IMR-90 (cell line): ENCODE data around the gene TBC1D22A. TPM values are rescaled to one million over a fixed set of nuclear protein-coding genes. Genes with fewer than 3 reads are reported as not detected.

Experiments
- ATAC-seq: fragments of 200-7000 bp; cut with Tn5 transposase; 2 replicates; pipeline ENCODE4 v1.9.1; 2020; ENCODE audit warnings: low read depth, mild to moderate bottlenecking, moderate library complexity
- BruUV-seq: library from RNA; stranded (reverse); fragments of 400-500 nt; replicated peaks from 2 replicates; lab custom pipeline; 2021; lab: Mats Ljungman, UMichigan
- CTCF ChIA-PET: fragments of 300-600 bp; formaldehyde crosslinking; extraction: SDS; loops from one replicate; lab custom pipeline; 2021; ENCODE audit warnings: antibody characterized with exemption; lab: Yijun Ruan, JAX
- POLR2A ChIA-PET: fragments of 300-600 bp; sonication (Branson Sonifier 250); formaldehyde crosslinking; loops from one replicate; lab custom pipeline; 2022; ENCODE audit warnings: antibody characterized with exemption; ENCODE audit not compliant: unreplicated experiment; lab: Charles Lee
- DNase-seq: peaks from one replicate; pipeline ENCODE4 v3.0.0; 2013
- H2AFZ ChIP-seq: replicated peaks from 2 replicates; pipeline ENCODE3; 2013; ENCODE audit warnings: low read length, mild to moderate bottlenecking; ENCODE audit not compliant: poor library complexity
- H2AK5ac ChIP-seq: 2 replicates; pipeline ENCODE4 v1.6.1; 2013; ENCODE audit warnings: low read depth, low read length, inconsistent platforms
- H2AK9ac ChIP-seq: replicated peaks from 2 replicates; pipeline ENCODE3; 2013; ENCODE audit warnings: mild to moderate bottlenecking, low read depth, low read length, moderate library complexity; ENCODE audit not compliant: poor library complexity
- H2BK120ac ChIP-seq: 2 replicates; pipeline ENCODE4 v1.6.1; 2013; ENCODE audit warnings: low read depth, low read length, inconsistent platforms
- H2BK15ac ChIP-seq: 3 replicates; pipeline ENCODE4 v1.6.1; 2013; ENCODE audit warnings: low read depth, low read length, inconsistent platforms
- H2BK20ac ChIP-seq: 2 replicates; pipeline ENCODE4 v1.6.1; 2013; ENCODE audit warnings: low read depth, mild to moderate bottlenecking, inconsistent platforms, low read length, moderate library complexity
- H2BK5ac ChIP-seq: 2 replicates; pipeline ENCODE4 v1.6.1; 2013; ENCODE audit warnings: mild to moderate bottlenecking, low read depth, low read length, inconsistent platforms; ENCODE audit not compliant: poor library complexity, severe bottlenecking
- H3K14ac ChIP-seq: replicated peaks from 2 replicates; pipeline ENCODE4 v1.6.1; 2013; ENCODE audit warnings: low read depth, low read length, inconsistent platforms
- H3K18ac ChIP-seq: 2 replicates; pipeline ENCODE4 v1.6.1; 2013; ENCODE audit warnings: low read depth, low read length, control low read depth
- H3K23ac ChIP-seq: 2 replicates; pipeline ENCODE4 v1.6.1; 2013; ENCODE audit warnings: low read depth, low read length, inconsistent platforms
- H3K27ac ChIP-seq: 2 replicates; pipeline ENCODE4 v1.5.1; 2013; ENCODE audit warnings: mild to moderate bottlenecking, control low read depth, low read length; ENCODE audit not compliant: insufficient read depth
- H3K27me3 ChIP-seq: 2 replicates; pipeline ENCODE4 v1.6.1; 2013; ENCODE audit warnings: low read length; ENCODE audit not compliant: control insufficient read depth, insufficient read depth
- H3K36me3 ChIP-seq: 2 replicates; pipeline ENCODE4 v1.6.1; 2013; ENCODE audit warnings: low read length, mixed read lengths; ENCODE audit not compliant: control insufficient read depth, insufficient read depth
- H3K4ac ChIP-seq: 2 replicates; pipeline ENCODE4 v1.6.1; 2013; ENCODE audit warnings: low read depth, low read length, inconsistent platforms
- H3K4me1 ChIP-seq: 2 replicates; pipeline ENCODE4 v1.6.1; 2013; ENCODE audit warnings: low read length, mixed read lengths; ENCODE audit not compliant: control insufficient read depth, insufficient read depth
- H3K4me2 ChIP-seq: 2 replicates; pipeline ENCODE4 v1.6.1; 2013; ENCODE audit warnings: low read depth, mild to moderate bottlenecking, control low read depth, low read length, moderate library complexity
- H3K4me3 ChIP-seq: 2 replicates; pipeline ENCODE4 v1.5.1; 2013; ENCODE audit warnings: low read depth, mild to moderate bottlenecking, control low read depth, low read length, moderate library complexity; ENCODE audit not compliant: insufficient read depth
- H3K56ac ChIP-seq: 2 replicates; pipeline ENCODE4 v1.6.1; 2013; ENCODE audit warnings: low read length, inconsistent platforms; ENCODE audit not compliant: insufficient read depth; ENCODE audit errors: extremely low read depth
- H3K79me1 ChIP-seq, 2 experiments: 2 replicates each; pipeline ENCODE4 v1.6.1; 2013; ENCODE audit warnings: low read length in 2 of 2, inconsistent platforms in 1 of 2, low read depth in 1 of 2
- H3K9ac ChIP-seq: 2 replicates; pipeline ENCODE4 v1.6.1; 2013; ENCODE audit warnings: low read depth, low read length, control low read depth
- H3K9me1 ChIP-seq: 2 replicates; pipeline ENCODE4 v1.6.1; 2013; ENCODE audit warnings: low read length, inconsistent platforms; ENCODE audit not compliant: insufficient read depth
- H3K9me3 ChIP-seq: 2 replicates; pipeline ENCODE4 v1.6.1; 2013; ENCODE audit warnings: low read length; ENCODE audit not compliant: control insufficient read depth, insufficient read depth
- H4K20me1 ChIP-seq: 2 replicates; pipeline ENCODE4 v1.6.1; 2013; ENCODE audit warnings: low read length, inconsistent platforms; ENCODE audit not compliant: insufficient read depth
- H4K5ac ChIP-seq: 2 replicates; pipeline ENCODE4 v1.6.1; 2013; ENCODE audit warnings: mild to moderate bottlenecking, low read depth, low read length, control low read depth
- H4K8ac ChIP-seq, 2 experiments: 2 replicates each; pipeline ENCODE4 v1.6.1; 2013; ENCODE audit warnings: low read depth in 2 of 2, low read length in 2 of 2, control low read depth in 1 of 2, inconsistent platforms in 1 of 2
- H4K91ac ChIP-seq: 2 replicates; pipeline ENCODE4 v1.6.1; 2013; ENCODE audit warnings: low read depth, low read length, inconsistent platforms; ENCODE audit not compliant: insufficient read depth
- BHLHE40 ChIP-seq: fragments of 150-350 bp; IDR thresholded peaks from 2 replicates; pipeline ENCODE4 v1.6.1; 2016; ENCODE audit warnings: mild to moderate bottlenecking, low read depth, low read length
- CHD1 ChIP-seq: IDR thresholded peaks from 2 replicates; pipeline ENCODE4 v1.6.1; 2012; ENCODE audit warnings: low read depth, low read length, improper control_type of control experiment
- FOS ChIP-seq: fragments of 150-350 bp; IDR thresholded peaks from 2 replicates; pipeline ENCODE4 v1.6.1; 2016; ENCODE audit warnings: low read depth, low read length
- MAFK ChIP-seq: IDR thresholded peaks from 2 replicates; pipeline ENCODE4 v1.6.1; 2012; ENCODE audit warnings: low read depth, low read length, improper control_type of control experiment
- MAZ ChIP-seq: IDR thresholded peaks from 2 replicates; pipeline ENCODE4 v1.6.1; 2012; ENCODE audit warnings: low read depth, mild to moderate bottlenecking, low read length, improper control_type of control experiment, moderate library complexity, borderline replicate concordance
- MXI1 ChIP-seq: IDR thresholded peaks from 2 replicates; pipeline ENCODE4 v1.6.1; 2012; ENCODE audit warnings: low read depth, mild to moderate bottlenecking, low read length, moderate library complexity, borderline replicate concordance
- NFE2L2 ChIP-seq: fragments of 150-350 bp; IDR thresholded peaks from 2 replicates; pipeline ENCODE4 v1.6.1; 2016; ENCODE audit warnings: low read depth, mild to moderate bottlenecking, low read length
- POLR2A ChIP-seq: IDR thresholded peaks from 2 replicates; pipeline ENCODE4 v1.6.1; 2012; ENCODE audit warnings: mild to moderate bottlenecking, low read depth, low read length
- RCOR1 ChIP-seq: IDR thresholded peaks from 2 replicates; pipeline ENCODE4 v1.6.1; 2012; ENCODE audit warnings: mild to moderate bottlenecking, low read length, improper control_type of control experiment; ENCODE audit not compliant: insufficient replicate concordance
- RFX5 ChIP-seq: IDR thresholded peaks from 2 replicates; pipeline ENCODE4 v1.8.0; 2012; ENCODE audit warnings: low read depth, mild to moderate bottlenecking, low read length, moderate library complexity
- SMC3 ChIP-seq: fragments of 150-350 bp; IDR thresholded peaks from 2 replicates; pipeline ENCODE4 v1.6.1; 2016; ENCODE audit warnings: low read depth, mild to moderate bottlenecking, antibody characterized with exemption, low read length, moderate library complexity
- WGBS, 2 experiments: methylation state at CpG; one replicate each; pipeline versions ENCODE4 v1.1.5 to v1.1.7; 2013; ENCODE audit warnings: missing lambda C conversion rate in 2 of 2; ENCODE audit not compliant: insufficient read length in 1 of 2; ENCODE audit errors: extremely low coverage in 2 of 2; 5-methylcytosine and 5-hydroxymethylcytosine counted together
- dilution Hi-C: fragments of 300-500 bp; cut with HindIII; formaldehyde crosslinking; loops from one replicate; pipeline ENCODE4 v1.14.3; 2018; ENCODE audit warnings: low sequenced_read_pairs; ENCODE audit not compliant: unreplicated experiment
- in situ Hi-C: fragments of 300-500 bp; cut with MboI; formaldehyde crosslinking; loops from 3 replicates; pipeline ENCODE4 v1.14.3; 2019; ENCODE audit warnings: low sequenced_read_pairs, inconsistent platforms, mixed read lengths
- intact Hi-C: fragments of 100-400 bp; cut with micrococcal nuclease; formaldehyde crosslinking; loops from 2 replicates; pipeline ENCODE4 v1.10.0; 2022
- polyA plus RNA-seq, 3 experiments: library from polyadenylated mRNA; depleted of rRNA; stranded (reverse); fragments of >200 nt; gene quantifications; 2 replicates each; pipeline ENCODE4 v1.2.3, GENCODE V29; 2012; ENCODE audit warnings: low replicate concordance in 1 of 3
- total RNA-seq: library from RNA; depleted of rRNA; stranded (reverse); fragments of >200 nt; gene quantifications from 2 replicates; pipeline ENCODE4 v1.2.3, GENCODE V29; 2012
- TF ChIP-seq, protein P1 (sequence below): conservative IDR thresholded peaks from 2 replicates; pipeline ENCODE4 v1.5.1; 2012; ENCODE audit warnings: mild to moderate bottlenecking, low read depth, low read length, improper control_type of control experiment
- TF ChIP-seq, protein P2 (sequence below): fragments of 150-350 bp; IDR thresholded peaks from 2 replicates; pipeline ENCODE4 v1.6.1; 2017; ENCODE audit warnings: mild to moderate bottlenecking, antibody characterized with exemption, low read length, low read depth

Gene TBC1D22A
- total and polyA plus RNA-seq, 2 of the 4 experiments (the other 2 are of a cell fraction), result 9.0 to 16.7 TPM

DNA sequence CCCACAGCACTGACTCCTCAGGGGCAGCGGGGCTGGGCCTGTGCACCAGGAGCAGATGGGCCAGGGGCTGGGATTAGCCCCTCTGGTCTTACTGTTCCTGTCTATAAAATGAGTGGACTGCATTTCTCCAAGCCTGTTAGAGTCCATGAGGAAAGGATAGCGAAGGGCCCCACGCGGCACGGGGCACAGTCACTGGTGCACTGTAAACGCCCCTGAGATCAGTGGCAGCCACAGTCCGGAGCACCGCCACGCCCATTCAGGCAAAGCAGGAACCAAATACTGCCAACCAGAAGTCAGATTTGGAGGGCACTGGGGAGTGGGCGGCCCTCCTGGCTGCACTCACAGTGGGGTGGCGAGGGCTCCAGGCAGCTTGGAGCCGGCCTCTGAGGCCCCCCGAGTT is 387.5 kb downstream of the TBC1D22A start:
- H3K9ac ChIP-seq, result no peak overlapping the region
- no peak overlapping the region for H3K27ac ChIP-seq
- TF ChIP-seq, protein P1, sequence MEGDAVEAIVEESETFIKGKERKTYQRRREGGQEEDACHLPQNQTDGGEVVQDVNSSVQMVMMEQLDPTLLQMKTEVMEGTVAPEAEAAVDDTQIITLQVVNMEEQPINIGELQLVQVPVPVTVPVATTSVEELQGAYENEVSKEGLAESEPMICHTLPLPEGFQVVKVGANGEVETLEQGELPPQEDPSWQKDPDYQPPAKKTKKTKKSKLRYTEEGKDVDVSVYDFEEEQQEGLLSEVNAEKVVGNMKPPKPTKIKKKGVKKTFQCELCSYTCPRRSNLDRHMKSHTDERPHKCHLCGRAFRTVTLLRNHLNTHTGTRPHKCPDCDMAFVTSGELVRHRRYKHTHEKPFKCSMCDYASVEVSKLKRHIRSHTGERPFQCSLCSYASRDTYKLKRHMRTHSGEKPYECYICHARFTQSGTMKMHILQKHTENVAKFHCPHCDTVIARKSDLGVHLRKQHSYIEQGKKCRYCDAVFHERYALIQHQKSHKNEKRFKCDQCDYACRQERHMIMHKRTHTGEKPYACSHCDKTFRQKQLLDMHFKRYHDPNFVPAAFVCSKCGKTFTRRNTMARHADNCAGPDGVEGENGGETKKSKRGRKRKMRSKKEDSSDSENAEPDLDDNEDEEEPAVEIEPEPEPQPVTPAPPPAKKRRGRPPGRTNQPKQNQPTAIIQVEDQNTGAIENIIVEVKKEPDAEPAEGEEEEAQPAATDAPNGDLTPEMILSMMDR, result no peak
- no peak for TF ChIP-seq MAFK
- no peak for TF ChIP-seq FOS
- no peak for TF ChIP-seq RFX5
- TF ChIP-seq NFE2L2, result no peak
- TF ChIP-seq RCOR1, result no peak
- TF ChIP-seq MXI1, result no peak
- TF ChIP-seq POLR2A, result no peak
- TF ChIP-seq, protein P2, sequence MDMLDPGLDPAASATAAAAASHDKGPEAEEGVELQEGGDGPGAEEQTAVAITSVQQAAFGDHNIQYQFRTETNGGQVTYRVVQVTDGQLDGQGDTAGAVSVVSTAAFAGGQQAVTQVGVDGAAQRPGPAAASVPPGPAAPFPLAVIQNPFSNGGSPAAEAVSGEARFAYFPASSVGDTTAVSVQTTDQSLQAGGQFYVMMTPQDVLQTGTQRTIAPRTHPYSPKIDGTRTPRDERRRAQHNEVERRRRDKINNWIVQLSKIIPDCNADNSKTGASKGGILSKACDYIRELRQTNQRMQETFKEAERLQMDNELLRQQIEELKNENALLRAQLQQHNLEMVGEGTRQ, result no peak
- TF ChIP-seq BHLHE40, result no peak
- no peak for TF ChIP-seq SMC3
- TF ChIP-seq MAZ, result no peak
- no peak for TF ChIP-seq CHD1
- H3K4ac ChIP-seq, result no peak overlapping the region
- peaks cover 11% of the 10 kb centered on the region for H3K4me1 ChIP-seq
- dilution Hi-C loops, result no loop called here
- H2AFZ ChIP-seq, result no peak overlapping the region
- no peak overlapping the region for H2BK120ac ChIP-seq
- H3K18ac ChIP-seq, result no peak overlapping the region
- H4K20me1 ChIP-seq, result no peaks in the 10 kb centered on the region
- H2BK20ac ChIP-seq, result no peak overlapping the region
- ATAC-seq (no peak), DNase-seq (no peak)
- H3K23ac ChIP-seq, result no peak overlapping the region
- no peak overlapping the region for H3K4me3 ChIP-seq
- no peak overlapping the region for H2AK9ac ChIP-seq
- H2BK15ac ChIP-seq, result no peak overlapping the region
- no peaks in the 10 kb centered on the region for H3K36me3 ChIP-seq
- H3K4me2 ChIP-seq, result no peak overlapping the region
- peaks cover 0 to 5% of the 10 kb centered on the region in 2 experiments; a peak in 1 of 4 replicates for H3K79me1 ChIP-seq
- WGBS, 2 experiments, result 97% methylated on average over 10 of the region's 13 CpGs; no CpG with 5 or more reads in 1 of the 2 experiments
- BruUV-seq, result no TSS peak
- in situ Hi-C loops, result no loop called here
- no peak overlapping the region for H3K56ac ChIP-seq
- ChIA-PET POLR2A (no interaction called here), CTCF (no interaction called here)
- no peak overlapping the region for H2BK5ac ChIP-seq
- H3K14ac ChIP-seq, result no peak overlapping the region
- H4K8ac ChIP-seq, result no peak overlapping the region
- H3K9me1 ChIP-seq, result no peaks in the 10 kb centered on the region
- intact Hi-C loops, result loop anchor here (10.0 kb wide), 1 partner anchor 305 kb away; no protein-coding TSS in a partner anchor
- no peak overlapping the region for H2AK5ac ChIP-seq
- H3K9me3 ChIP-seq, result peaks cover 2% of the 10 kb centered on the region; the same call in 1 of the 2 replicates
- H4K91ac ChIP-seq, result no peak overlapping the region
- H4K5ac ChIP-seq, result no peak overlapping the region
- no peaks in the 10 kb centered on the region for H3K27me3 ChIP-seq
